ENCODE data around the gene COX4I2.
A peak's percentile ranks its signal among the peaks of the same experiment; 100 is the strongest.
"Not testable (repeated sequence)": the region's sequence is repeated elsewhere in the genome, so short reads cannot be mapped to it uniquely, and the experiment has no call there.

COX4I2 gene

DNA sequence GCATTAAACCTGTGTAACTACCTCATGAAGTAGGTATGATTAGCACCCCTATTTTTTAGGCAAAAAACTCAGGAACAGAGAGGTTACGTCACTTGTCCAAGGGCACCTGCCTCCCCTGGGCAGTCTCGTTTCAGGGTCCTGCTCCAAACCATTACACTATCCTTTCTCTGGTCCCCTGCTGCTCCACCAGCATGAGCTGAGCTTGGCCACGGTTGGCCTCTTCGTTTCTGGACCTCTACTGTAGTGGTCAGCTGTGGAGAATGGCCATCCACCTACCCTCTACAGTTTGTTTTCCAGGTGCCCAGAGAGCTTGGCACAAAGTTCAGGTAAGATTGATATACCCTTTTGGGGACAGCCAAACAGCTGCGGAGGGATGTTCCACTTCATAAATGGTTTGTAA, 16.8 kb downstream of the COX4I2 start:
- DNase-seq (ENCODE audit: low read depth): no peak

DNA sequence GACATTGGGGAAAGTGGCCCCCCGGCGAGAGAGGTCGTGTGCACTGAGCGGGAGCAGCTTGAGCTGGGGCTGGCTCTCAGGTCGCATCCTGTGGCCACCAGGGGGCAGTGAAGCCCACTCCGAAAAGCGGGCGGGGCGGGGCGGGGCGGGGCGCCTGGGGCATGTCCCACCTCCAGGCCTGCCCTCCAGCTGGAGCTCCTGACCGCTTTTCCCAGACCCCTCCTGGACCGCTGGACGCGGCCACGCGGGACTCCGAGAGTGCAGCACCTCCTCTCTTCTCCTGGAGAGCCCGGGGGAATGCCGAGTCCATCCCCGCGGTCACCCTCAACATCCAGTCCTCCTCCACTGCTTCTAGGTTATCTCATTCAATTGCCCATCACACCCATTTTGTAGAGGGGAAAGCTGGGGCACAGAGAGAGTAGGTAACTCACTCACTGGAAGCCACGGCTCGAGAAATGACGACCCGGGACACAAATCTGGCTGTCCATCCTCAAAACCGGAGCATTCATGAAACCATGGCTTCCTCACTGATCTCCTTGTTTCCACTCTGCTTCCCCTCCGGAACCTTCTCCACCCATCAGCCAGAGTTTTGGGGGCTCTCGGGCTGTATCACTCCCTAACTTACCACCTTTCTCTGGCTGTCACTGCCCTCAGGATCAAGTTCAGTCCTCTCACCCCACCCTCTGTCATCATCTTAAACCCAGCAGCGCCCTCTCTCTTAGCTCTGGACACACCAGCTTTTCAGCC, 24.1 kb downstream of the COX4I2 start:
- no peak for DNase-seq (ENCODE audit: low read depth)

DNA sequence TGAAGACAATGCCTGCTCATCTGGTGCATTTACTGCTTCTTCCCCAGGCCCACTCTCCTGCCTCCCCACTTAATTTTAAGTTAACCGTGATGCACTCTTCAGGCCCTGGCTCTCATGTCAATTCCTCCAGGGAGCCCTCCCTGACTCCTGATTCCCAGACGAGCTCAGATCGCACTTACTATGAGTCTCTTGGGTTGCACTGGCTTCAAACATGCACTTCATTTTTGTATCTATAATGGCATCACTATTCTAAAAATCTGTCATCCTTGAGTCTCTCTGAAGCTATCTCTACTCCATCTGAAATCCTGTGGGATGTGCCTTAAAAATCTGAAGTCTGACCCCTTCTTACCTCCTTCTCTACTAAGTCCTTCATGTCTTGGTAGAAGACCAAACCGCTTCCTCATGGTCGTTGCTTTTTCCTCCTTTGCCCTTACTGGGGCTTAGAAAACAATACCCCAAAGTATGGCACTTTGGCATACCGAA, 24.7 kb downstream of the COX4I2 start:
- DNase-seq (ENCODE audit: low read depth): no peak

- DNase-seq (ENCODE audit: low read depth): no peak
These were observed 25.8 kb downstream of the COX4I2 start for GRCh38 chr20:31663524-31663837.

DNA sequence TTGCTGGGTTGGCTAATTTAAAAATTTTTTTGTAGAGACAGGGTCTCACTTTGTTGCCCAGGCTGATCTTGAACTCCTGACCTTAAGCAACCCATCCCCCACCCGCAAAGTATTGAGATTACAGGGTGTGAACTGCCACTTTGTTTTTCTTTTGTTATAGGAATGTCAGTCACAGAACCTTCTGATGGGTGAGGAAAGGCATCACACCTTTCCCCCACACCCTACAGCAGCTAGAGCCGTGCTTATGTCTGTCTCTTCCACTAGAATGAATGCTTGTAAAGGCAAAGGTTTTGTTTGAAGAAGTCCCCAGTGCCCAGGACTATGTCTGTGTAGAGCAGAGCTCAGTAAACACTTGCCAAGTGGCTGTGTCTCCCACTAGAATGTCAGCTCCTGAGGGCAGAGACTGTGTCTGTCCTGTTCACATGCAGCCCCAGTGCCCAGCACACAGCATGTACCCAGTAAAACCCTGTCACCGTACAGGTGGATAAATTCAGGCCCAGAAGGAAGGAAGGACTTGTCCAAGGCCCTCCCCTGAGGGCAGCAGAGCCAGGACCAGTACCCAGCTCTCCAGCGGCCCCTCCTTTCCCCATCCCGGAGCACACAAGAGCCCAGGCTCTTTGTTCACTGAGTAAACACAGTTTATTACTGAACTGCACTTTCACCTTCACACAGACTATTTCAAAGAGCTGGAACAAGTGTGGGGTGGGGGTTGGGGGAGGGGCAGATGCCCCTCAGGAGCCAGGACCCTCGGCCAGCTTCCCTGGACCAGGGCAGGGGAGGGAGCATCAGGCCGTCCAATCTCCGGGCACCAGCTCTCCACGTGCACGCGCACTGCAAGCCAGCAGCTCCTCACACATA, 26.4 kb downstream of the COX4I2 start:
- DNase-seq (ENCODE audit: low read depth): no peak

GRCh38 chr20:31664696-31665354, 27.1 kb downstream of the COX4I2 start:
- DNase-seq (ENCODE audit: low read depth): no peak

DNA sequence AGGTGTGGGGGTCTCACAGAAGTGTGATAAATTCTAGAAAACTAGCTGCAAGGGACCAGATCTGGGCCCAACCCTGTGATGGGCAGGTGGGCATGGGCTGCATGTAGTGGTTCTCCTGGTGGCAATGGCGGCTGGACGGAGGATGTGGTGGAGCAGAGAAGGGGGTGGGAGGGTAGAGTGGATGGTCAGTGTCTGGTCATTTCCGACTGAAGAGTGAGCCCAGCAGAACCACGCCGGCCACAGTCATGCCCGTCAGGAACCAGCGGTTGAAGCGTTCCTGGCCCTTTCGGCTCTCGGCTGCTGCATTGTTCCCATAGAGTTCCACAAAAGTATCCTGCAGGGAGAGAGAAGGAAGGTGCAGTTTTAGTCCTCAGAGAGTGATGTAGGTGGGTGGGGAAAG, 28.0 kb downstream of the COX4I2 start:
- no peak for DNase-seq (ENCODE audit: low read depth)

GRCh38 chr20:31666258-31667042, 28.7 kb downstream of the COX4I2 start:
- DNase-seq (ENCODE audit: low read depth): no peak

- DNase-seq (ENCODE audit: low read depth): no peak
These were observed 29.9 kb downstream of the COX4I2 start for GRCh38 chr20:31667315-31668285.

GRCh38 chr20:31668944-31669343, 31.2 kb downstream of the COX4I2 start:
- not testable (repeated sequence) for DNase-seq (ENCODE audit: low read depth)

GRCh38 chr20:31669876-31670275, 32.2 kb downstream of the COX4I2 start:
- no peak for DNase-seq (ENCODE audit: low read depth)

DNA sequence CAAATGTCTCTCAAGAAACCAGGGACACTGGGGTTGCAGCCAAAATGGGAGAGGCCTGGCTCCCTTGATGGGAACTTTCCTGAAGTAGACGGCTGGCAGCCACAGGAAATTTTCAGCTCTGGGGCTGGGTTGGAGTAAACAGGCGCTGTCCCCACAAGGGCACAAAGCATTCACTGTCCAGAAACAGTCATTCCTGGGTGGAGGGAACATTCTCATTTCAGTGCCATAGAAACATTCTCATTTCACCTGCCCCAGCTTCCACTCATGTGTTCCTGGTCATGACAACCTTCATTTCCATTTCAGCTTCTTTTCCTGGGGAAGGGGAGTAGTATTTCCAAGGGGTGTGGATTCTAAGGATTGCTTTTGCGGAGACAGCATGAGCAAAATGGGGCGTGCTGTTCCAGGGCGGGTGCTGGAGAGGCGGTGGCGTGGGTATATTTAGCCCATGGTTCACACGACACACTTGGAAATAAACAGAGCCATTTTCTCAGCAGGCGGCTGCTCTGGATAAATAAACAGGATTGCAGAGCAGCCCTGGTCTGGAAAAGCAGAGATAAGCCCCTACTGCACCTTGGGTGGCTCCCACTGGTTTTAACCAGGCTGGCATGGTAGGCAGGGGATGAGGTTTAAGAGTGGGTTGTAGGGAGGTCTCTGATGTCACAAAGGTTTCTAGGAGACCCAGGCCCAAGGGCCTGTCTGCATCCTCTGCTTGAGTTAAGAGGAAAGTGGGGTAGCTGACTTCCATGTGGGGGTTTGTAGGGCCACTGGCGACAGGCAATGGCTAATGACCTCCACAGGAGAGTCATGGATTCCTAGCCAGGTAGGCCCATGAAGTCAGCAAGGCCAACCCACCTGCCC, 32.9 kb downstream of the COX4I2 start:
- no peak for DNase-seq (ENCODE audit: low read depth)

- no peak for DNase-seq (ENCODE audit: low read depth)
These were observed 33.6 kb downstream of the COX4I2 start for GRCh38 chr20:31671324-31671723.

DNA sequence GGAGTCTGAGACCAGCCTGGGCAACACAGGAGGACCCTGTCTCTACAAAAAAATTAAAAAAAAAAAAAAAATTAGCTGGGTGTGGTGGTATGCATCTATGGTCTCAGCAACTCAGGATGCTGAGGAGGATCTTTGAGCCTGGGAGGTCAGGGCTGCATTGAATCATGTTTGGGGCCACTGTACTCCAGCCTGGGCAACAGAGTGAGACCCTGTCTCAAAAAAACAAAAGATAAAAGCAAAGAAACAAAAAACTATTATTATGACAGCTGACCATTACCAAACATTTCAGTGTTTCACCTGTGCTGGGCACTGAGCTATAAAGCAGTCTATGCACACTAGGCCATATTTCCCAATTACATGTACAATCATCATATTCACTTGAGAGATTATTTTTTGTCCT, 35.7 kb downstream of the COX4I2 start:
- DNase-seq (ENCODE audit: low read depth): no peak

GRCh38 chr20:31673943-31674463, 36.3 kb downstream of the COX4I2 start:
- no peak for DNase-seq (ENCODE audit: low read depth)

GRCh38 chr20:31674895-31675827, 37.4 kb downstream of the COX4I2 start:
- DNase-seq (ENCODE audit: low read depth): peak; percentile 68

GRCh38 chr20:31675828-31676608, 38.3 kb downstream of the COX4I2 start:
- peak; percentile 42 for DNase-seq (ENCODE audit: low read depth)

DNA sequence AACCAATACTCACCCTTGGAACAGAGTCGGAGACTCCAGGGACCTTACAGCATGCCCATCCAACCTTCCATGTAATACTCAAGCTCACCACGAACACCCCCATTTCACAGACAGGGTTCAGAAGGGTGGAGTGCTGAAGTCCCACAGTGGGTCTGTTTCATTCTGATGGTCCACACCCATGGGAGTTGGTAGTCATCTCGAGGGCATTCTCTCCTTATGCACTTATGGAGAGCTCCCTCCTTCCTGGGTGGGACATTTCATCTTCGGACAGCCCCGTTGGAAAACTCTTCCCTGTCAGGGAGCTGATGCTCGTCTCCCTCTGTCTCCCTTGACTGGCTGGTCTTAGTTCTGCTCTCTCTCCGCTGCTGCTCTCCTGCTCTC, 38.9 kb downstream of the COX4I2 start:
- no peak for DNase-seq (ENCODE audit: low read depth)

Measured in HS-5 (cell line).